MM.1S (cell line): ENCODE data around the gene U2AF1L4.

Source experiments
- DNase-seq: peaks from one replicate; pipeline ENCODE4 v3.0.0-alpha.2; 2015
- H2AFZ ChIP-seq: fragments of 300-600 bp; sonication (generic); 2 replicates; pipeline ENCODE4 v1.6.0; 2016; ENCODE audit warnings: antibody characterized with exemption, low read length
- H3F3A ChIP-seq: fragments of 300-600 bp; sonication (generic); 2 replicates; pipeline ENCODE4 v1.6.1; 2016; ENCODE audit warnings: mild to moderate bottlenecking, antibody characterized with exemption, low read length, moderate library complexity, mixed read lengths; ENCODE audit not compliant: insufficient read depth
- H3K27ac ChIP-seq: fragments of 300-600 bp; sonication (generic); 2 replicates; pipeline ENCODE4 v1.5.1; 2016; ENCODE audit warnings: mild to moderate bottlenecking, low read length
- H3K27me3 ChIP-seq: fragments of 300-600 bp; sonication (generic); replicated peaks from 2 replicates; pipeline ENCODE4 v1.6.0; 2016; ENCODE audit warnings: low read length; ENCODE audit not compliant: insufficient read depth
- H3K36me3 ChIP-seq: fragments of 300-600 bp; sonication (generic); replicated peaks from 2 replicates; pipeline ENCODE4 v1.6.1; 2016; ENCODE audit warnings: mild to moderate bottlenecking, low read length, mixed read lengths; ENCODE audit not compliant: insufficient read depth
- H3K4me1 ChIP-seq: fragments of 300-600 bp; sonication (generic); 2 replicates; pipeline ENCODE4 v1.6.1; 2016; ENCODE audit warnings: low read length, mixed read lengths
- H3K4me2 ChIP-seq: fragments of 300-600 bp; sonication (generic); 2 replicates; pipeline ENCODE4 v1.6.0; 2016; ENCODE audit warnings: low read depth, low read length
- H3K4me3 ChIP-seq: fragments of 300-600 bp; sonication (generic); 2 replicates; pipeline ENCODE4 v1.5.1; 2016; ENCODE audit warnings: low read length, mixed read lengths
- H3K79me2 ChIP-seq: fragments of 300-600 bp; sonication (generic); 2 replicates; pipeline ENCODE4 v1.6.1; 2016; ENCODE audit warnings: mixed run types, low read length, mixed read lengths
- H3K9ac ChIP-seq: fragments of 300-600 bp; sonication (generic); 2 replicates; pipeline ENCODE4 v1.6.1; 2016; ENCODE audit warnings: low read length, mixed read lengths
- H3K9me2 ChIP-seq: fragments of 300-600 bp; sonication (generic); replicated peaks from 2 replicates; pipeline ENCODE4 v1.6.1; 2016; ENCODE audit warnings: mild to moderate bottlenecking, low read length, mixed read lengths; ENCODE audit not compliant: insufficient read depth
- H3K9me3 ChIP-seq: fragments of 300-600 bp; sonication (generic); replicated peaks from 2 replicates; pipeline ENCODE4 v1.6.1; 2016; ENCODE audit warnings: mild to moderate bottlenecking, low read length, mixed read lengths; ENCODE audit not compliant: insufficient read depth
- H4K20me1 ChIP-seq: fragments of 300-600 bp; sonication (generic); 2 replicates; pipeline ENCODE4 v1.6.1; 2016; ENCODE audit warnings: mild to moderate bottlenecking, low read length, moderate library complexity, mixed read lengths; ENCODE audit not compliant: insufficient read depth
- CTCF ChIP-seq: fragments of 300-600 bp; sonication (generic); IDR thresholded peaks from 2 replicates; pipeline ENCODE4 v1.5.1; 2016; ENCODE audit warnings: antibody characterized with exemption, low read length, mixed read lengths
- EZH2 ChIP-seq: fragments of 300-600 bp; sonication (generic); optimal IDR thresholded peaks from 2 replicates; pipeline ENCODE3; 2017; ENCODE audit warnings: low read depth, mild to moderate bottlenecking, antibody characterized with exemption, low read length, mixed read lengths
- EZH2phosphoT487 ChIP-seq: fragments of 300-600 bp; sonication (generic); IDR thresholded peaks from 2 replicates; pipeline ENCODE4 v1.6.1; 2018; ENCODE audit warnings: antibody characterized with exemption, low read length

Gene U2AF1L4

GRCh38 chr19:35719402-35720162 lies 25.6 kb downstream of the U2AF1L4 start:
- no peak overlapping the region for H3K27ac ChIP-seq
- no peaks in the 10 kb centered on the region for H3K36me3 ChIP-seq
- H3K4me3 ChIP-seq = no peak overlapping the region
- H3K9me2 ChIP-seq = no peaks in the 10 kb centered on the region
- H2AFZ ChIP-seq = no peak overlapping the region
- peaks cover 40% of the 10 kb centered on the region for H3K79me2 ChIP-seq
- H3K4me2 ChIP-seq = peak overlapping the region; percentile 83; the same call in 1 of the 2 replicates
- peaks cover 9% of the 10 kb centered on the region; the same call in 1 of the 2 replicates for H3K4me1 ChIP-seq
- H4K20me1 ChIP-seq = no peaks in the 10 kb centered on the region
- H3K9me3 ChIP-seq = no peaks in the 10 kb centered on the region
- DNase-seq = no peak
- H3K27me3 ChIP-seq = peaks cover 1% of the 10 kb centered on the region; the same call in 1 of the 2 replicates
- H3F3A ChIP-seq = peaks cover 7% of the 10 kb centered on the region; the same call in 1 of the 2 replicates
- TF ChIP-seq CTCF (no peak), EZH2 (no peak), EZH2phosphoT487 (no peak)
- H3K9ac ChIP-seq = peak overlapping the region; percentile 78; the same call in 1 of the 2 replicates

GRCh38 chr19:35718345-35719041 lies 26.7 kb downstream of the U2AF1L4 start:
- Histone ChIP-seq H4K20me1 (no peaks in the 10 kb centered on the region), H3K36me3 (no peaks in the 10 kb centered on the region), H3F3A (peaks cover 7% of the 10 kb centered on the region; the same call in 1 of the 2 replicates), H3K79me2 (peaks cover 40% of the 10 kb centered on the region), H3K4me2 (peak overlapping the region; percentile 83), H3K4me3 (peak overlapping the region; percentile 72), H3K27me3 (peaks cover 11% of the 10 kb centered on the region), H3K4me1 (peaks cover 9% of the 10 kb centered on the region; the same call in 1 of the 2 replicates), H3K9me2 (no peaks in the 10 kb centered on the region), H3K27ac (peak overlapping the region; percentile 51; the same call in 1 of the 2 replicates), H3K9ac (peak overlapping the region; percentile 78), H2AFZ (0 out of 2 replicates have a peak overlapping the region, but pooled peaks have one; percentile 0), H3K9me3 (no peaks in the 10 kb centered on the region)
- DNase-seq = peak; percentile 46
- TF ChIP-seq CTCF (no peak), EZH2phosphoT487 (no peak), EZH2 (no peak)

- Histone ChIP-seq H3K9me3 (no peaks in the 10 kb centered on the region), H3K27me3 (peaks cover 14% of the 10 kb centered on the region), H3F3A (peaks cover 7% of the 10 kb centered on the region; the same call in 1 of the 2 replicates), H3K36me3 (no peaks in the 10 kb centered on the region), H3K9me2 (no peaks in the 10 kb centered on the region), H3K4me2 (peak within 1 kb of the TSS; percentile 93), H4K20me1 (no peaks in the 10 kb centered on the region), H3K4me1 (peaks cover 9% of the 10 kb centered on the region; the same call in 1 of the 2 replicates), H2AFZ (peak within 1 kb of the TSS; percentile 98), H3K79me2 (peaks cover 40% of the 10 kb centered on the region), H3K9ac (peak within 1 kb of the TSS; percentile 78), H3K27ac (peak within 1 kb of the TSS; percentile 51; the same call in 1 of the 2 replicates), H3K4me3 (peak within 1 kb of the TSS; percentile 72)
- TF ChIP-seq CTCF (no peak), EZH2 (no peak), EZH2phosphoT487 (no peak)
- DNase-seq = no peak
Measured at GRCh38 chr19:35717665-35718344, 27.4 kb downstream of the U2AF1L4 start, which contains the start of gene KMT2B. TSS of gene KMT2B (plus strand) at chr19:35718003. CDS start at chr19:35718019, 16 bp downstream.
